ENCODE measurements around the gene HNRNPR. TPM values are rescaled to one million over a fixed set of nuclear protein-coding genes. Genes with fewer than 3 reads are reported as not detected.

Gene HNRNPR
- total and polyA plus RNA-seq, 8 donors = 84.3 to 277 (median 224) TPM

DNA sequence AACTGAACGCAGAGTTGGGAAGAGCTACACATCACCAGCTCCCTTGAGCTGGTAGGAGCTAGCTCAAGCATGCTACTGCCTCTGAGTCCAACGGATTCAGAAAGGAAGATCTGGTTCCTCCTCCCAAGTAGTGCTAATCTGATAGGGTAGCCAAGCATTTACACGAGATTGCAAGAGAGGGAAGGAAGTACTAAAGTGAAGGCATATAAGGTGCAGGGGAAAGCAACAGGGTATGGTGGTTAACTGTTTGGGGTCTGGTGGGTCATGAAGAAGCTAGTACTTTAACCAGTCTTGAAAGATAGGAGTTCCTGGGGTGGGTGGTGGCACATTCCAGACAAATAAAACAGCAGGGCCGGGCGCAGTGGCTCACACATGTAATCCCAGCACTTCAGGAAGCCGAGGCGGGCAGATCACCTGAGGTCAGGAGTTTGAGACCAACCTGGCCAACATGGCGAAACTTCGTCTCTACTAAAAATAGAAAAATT, 45.8 kb upstream of the HNRNPR start:
- DNase-seq (no peak), ATAC-seq (no peak)
- Histone ChIP-seq H3K9me3 (no peaks in the 10 kb centered on the region), H3K36me3 (no peaks in the 10 kb centered on the region), H3K4me3 (no peak overlapping the region), H3K27ac (no peak overlapping the region), H3K4me1 (peaks cover 9 to 17% of the 10 kb centered on the region in 2 donors), H3K27me3 (no peaks in the 10 kb centered on the region)
- intact Hi-C loops (cut with DNase I) = no loop called here
- TF ChIP-seq, protein P1, sequence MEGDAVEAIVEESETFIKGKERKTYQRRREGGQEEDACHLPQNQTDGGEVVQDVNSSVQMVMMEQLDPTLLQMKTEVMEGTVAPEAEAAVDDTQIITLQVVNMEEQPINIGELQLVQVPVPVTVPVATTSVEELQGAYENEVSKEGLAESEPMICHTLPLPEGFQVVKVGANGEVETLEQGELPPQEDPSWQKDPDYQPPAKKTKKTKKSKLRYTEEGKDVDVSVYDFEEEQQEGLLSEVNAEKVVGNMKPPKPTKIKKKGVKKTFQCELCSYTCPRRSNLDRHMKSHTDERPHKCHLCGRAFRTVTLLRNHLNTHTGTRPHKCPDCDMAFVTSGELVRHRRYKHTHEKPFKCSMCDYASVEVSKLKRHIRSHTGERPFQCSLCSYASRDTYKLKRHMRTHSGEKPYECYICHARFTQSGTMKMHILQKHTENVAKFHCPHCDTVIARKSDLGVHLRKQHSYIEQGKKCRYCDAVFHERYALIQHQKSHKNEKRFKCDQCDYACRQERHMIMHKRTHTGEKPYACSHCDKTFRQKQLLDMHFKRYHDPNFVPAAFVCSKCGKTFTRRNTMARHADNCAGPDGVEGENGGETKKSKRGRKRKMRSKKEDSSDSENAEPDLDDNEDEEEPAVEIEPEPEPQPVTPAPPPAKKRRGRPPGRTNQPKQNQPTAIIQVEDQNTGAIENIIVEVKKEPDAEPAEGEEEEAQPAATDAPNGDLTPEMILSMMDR (IDR thresholded peaks at IDR 0.05) = no peak

DNA sequence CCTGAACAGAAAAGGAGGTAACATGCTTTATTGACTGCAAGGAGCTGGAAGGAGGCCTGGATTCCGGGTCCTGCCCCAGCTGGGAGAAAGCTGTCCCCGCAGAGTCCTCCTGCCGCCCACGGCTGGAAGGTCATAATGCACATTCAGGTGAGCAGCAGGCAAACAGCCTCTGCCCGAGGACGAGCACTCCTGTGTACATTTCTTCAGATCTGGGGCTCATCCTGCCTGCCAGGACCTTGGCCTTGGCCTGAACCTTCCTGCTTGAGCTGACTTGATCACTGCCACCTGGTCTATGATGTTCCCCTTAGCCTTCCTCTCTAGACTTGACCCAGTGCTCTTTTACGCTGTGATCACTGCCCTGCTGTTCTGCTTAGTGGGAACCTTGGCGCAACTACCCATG, 43.4 kb upstream of the HNRNPR start:
- no peak for DNase-seq
- H3K4me3 ChIP-seq = no peak overlapping the region
- intact Hi-C loops (cut with DNase I) = no loop called here
- TF ChIP-seq, protein P1 (IDR thresholded peaks at IDR 0.05) = no peak
- no peak for ATAC-seq
- peaks cover 4 to 10% of the 10 kb centered on the region in 2 donors for H3K4me1 ChIP-seq
- H3K27me3 ChIP-seq = no peaks in the 10 kb centered on the region
- no peak overlapping the region for H3K27ac ChIP-seq
- H3K36me3 ChIP-seq = no peaks in the 10 kb centered on the region
- H3K9me3 ChIP-seq = no peaks in the 10 kb centered on the region

DNA sequence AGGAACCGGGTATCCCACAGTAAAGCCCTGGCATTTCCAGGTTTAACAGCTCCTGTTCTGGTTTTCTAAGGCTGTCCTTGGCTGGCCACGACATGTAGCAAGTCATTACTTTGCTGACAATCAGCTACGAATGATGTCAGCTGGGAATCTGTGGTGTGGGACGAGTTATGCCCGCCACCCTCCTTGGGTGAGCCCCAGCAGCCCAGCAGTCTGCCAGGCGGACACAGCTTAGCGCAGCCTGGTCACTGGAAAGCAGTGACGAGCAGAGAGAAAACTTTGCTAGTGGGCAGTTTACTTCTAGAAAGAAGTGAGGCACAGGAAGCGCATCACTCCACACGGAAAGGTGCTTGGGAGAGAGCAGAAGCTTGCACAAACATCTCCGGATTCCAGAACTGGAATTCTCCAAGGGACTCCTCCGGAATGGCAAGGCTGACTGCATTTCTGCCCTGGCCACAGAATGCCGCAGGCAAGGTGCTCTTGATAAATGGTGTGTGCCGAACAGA, 41.1 kb upstream of the HNRNPR start:
- ATAC-seq = no peak
- DNase-seq = no peak
- peaks cover 4 to 10% of the 10 kb centered on the region in 2 donors for H3K4me1 ChIP-seq
- TF ChIP-seq, protein P1 (IDR thresholded peaks at IDR 0.05) = no peak
- intact Hi-C loops (cut with DNase I) = no loop called here
- no peaks in the 10 kb centered on the region for H3K27me3 ChIP-seq
- H3K9me3 ChIP-seq = no peaks in the 10 kb centered on the region
- no peaks in the 10 kb centered on the region for H3K36me3 ChIP-seq
- peak overlapping the region in 1 of 2 donors; percentile 23 for H3K27ac ChIP-seq
- H3K4me3 ChIP-seq = no peak overlapping the region

DNA sequence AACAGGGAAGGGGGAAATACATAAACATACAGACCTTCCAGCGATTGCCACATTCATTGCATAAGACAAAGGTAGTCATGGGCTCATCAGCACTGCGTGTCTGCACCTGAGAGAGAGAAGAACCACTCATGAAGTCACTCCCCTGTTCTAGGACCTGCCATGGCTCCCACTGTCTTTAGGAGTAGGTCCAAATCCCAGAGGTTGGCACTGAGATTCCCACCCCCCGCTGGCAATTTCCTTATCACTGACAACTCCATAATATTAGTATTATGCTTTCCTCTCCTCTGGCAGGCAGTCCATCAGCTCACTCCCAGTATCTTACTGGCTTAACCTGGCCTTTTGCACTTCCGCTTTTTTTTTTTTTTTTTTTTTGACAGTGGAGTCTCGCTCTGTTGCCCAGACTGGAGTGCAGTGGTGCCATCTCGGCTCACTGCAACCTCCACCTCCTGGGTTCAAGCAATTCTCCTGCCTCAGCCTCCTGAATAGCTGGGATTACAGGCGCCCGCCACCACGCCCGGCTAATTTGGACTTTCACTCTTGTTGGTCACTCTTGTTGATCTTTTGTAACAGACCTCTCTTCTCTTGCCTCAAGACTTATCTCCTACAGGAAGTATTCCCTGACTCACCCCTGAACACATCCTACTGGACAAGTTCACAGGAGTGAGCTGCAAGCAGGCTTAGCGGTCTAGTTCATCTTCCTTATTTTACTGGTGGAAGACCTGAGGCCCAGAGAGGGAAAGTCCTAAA, 40.4 kb upstream of the HNRNPR start:
- H3K9me3 ChIP-seq = no peaks in the 10 kb centered on the region
- peak overlapping the region; percentile 18 to 37 for H3K27ac ChIP-seq
- intact Hi-C loops (cut with DNase I) = no loop called here
- ATAC-seq (no peak), DNase-seq (no peak)
- no peak overlapping the region for H3K4me3 ChIP-seq
- H3K4me1 ChIP-seq = peaks cover 4 to 10% of the 10 kb centered on the region in 2 donors
- no peaks in the 10 kb centered on the region for H3K27me3 ChIP-seq
- TF ChIP-seq, protein P1 (IDR thresholded peaks at IDR 0.05) = no peak
- H3K36me3 ChIP-seq = no peaks in the 10 kb centered on the region

DNA sequence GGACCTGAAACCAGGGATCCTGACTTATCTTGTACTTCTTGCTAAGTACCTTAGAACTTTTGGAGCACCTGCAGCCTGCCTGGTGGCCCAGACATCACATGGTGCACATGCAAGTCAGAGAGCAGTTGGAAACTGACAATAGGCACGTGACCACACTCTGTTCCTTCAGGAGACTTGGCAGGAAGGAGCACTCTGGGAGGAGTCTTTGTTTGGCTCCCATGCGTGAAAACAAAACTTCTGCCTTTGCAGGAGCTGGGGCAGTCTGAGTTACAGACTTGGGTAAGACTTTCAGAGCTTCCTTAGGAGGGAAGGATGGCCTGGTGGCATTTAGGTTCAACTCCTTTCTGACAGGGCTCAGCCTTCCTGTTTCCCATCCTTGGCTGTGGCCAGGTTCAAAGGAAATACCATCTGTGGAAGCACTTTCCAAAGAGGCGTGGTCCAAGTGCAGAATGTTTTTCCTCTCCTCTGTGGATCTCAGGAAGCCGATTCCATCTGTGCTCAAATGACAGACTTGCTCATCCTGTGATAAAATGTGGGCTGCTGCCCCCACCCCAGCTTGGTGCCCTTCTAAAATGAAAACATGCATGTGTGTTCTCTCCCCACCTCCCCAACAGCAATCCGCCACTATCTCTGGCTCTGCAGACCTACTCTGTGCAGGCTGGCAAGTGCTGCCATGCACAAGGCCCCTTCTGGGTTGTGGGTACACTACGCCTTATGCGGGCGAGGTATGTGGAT, 39.7 kb upstream of the HNRNPR start:
- no peak for ATAC-seq
- Histone ChIP-seq H3K27ac (peak overlapping the region; percentile 18 to 37), H3K36me3 (no peaks in the 10 kb centered on the region)

More for the DNA sequence above, 39.7 kb upstream of the HNRNPR start:
- no peak for DNase-seq
- intact Hi-C loops (cut with DNase I) = no loop called here
- TF ChIP-seq, protein P1 (IDR thresholded peaks at IDR 0.05) = no peak
- Histone ChIP-seq H3K4me3 (no peak overlapping the region), H3K4me1 (peaks cover 4 to 15% of the 10 kb centered on the region in 2 donors), H3K9me3 (no peaks in the 10 kb centered on the region), H3K27me3 (no peaks in the 10 kb centered on the region)

Data from left lung (tissue), 10 donors.